ENCODE data around the gene RGL1. TPM values are rescaled to one million over a fixed set of nuclear protein-coding genes. Genes with fewer than 3 reads are reported as not detected.
A peak's percentile ranks its signal among the peaks of the same experiment; 100 is the strongest.

RGL1 gene
- total and polyA plus RNA-seq, 2 donors (not counting 1 experiment from before 2014, with no cell fraction given): 16.2 to 21.4 TPM

DNA sequence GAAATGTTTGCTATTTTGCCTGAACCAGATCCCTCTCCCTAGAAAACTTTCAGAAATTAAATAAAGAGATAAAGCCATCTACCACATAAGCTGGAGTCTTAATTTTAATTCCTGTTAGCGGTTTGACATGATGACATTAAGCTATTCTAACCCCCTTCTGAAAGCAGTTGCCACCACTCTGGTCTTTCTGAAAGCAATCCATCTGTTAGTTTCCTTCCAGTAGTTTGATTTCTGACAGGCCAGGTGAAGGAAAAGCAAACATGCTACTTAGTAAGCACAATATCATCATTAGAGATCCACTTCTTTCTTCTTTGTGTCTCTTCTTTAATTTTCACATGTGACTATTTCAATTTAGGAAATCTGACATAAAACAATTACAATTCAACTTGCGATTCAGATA lies 39.9 kb downstream of the RGL1 start:
- Histone ChIP-seq H3K27me3 (ENCODE audit: control insufficient read depth, insufficient read depth, low read length) (no peaks in the 10 kb centered on the region), H3K79me2 (ENCODE audit: control insufficient read depth, insufficient read depth, low read length) (no peaks in the 10 kb centered on the region), H3K4me3 (replicated peaks in 1 of 4; ENCODE audit: control extremely low read depth in 1 of 4, insufficient read depth in 1 of 4, low read depth in 3 of 4, low read length in 4 of 4) (no peak overlapping the region), H3K9ac (ENCODE audit: insufficient read depth, low read length) (no peak overlapping the region), H2AFZ (ENCODE audit: low read length) (no peak overlapping the region), H3K4me2 (ENCODE audit: extremely low read depth, insufficient read depth, low read length) (no peak overlapping the region), H3K9me3 (ENCODE audit: control insufficient read depth, insufficient read depth, low read depth, low read length) (no peaks in the 10 kb centered on the region), H3K4me1 (ENCODE audit: control insufficient read depth, extremely low read depth, insufficient read depth, low read length) (peaks cover 10% of the 10 kb centered on the region), H3K36me3 (ENCODE audit: control insufficient read depth, insufficient read depth, low read length) (no peaks in the 10 kb centered on the region), H4K20me1 (ENCODE audit: control insufficient read depth, extremely low read depth, insufficient read depth, low read length) (no peaks in the 10 kb centered on the region), H3K27ac (ENCODE audit: insufficient read depth, low read length) (no peak overlapping the region)
- no peak for DNase-seq (ENCODE audit: low read depth in 2 of 2)
- TF ChIP-seq, protein P1, sequence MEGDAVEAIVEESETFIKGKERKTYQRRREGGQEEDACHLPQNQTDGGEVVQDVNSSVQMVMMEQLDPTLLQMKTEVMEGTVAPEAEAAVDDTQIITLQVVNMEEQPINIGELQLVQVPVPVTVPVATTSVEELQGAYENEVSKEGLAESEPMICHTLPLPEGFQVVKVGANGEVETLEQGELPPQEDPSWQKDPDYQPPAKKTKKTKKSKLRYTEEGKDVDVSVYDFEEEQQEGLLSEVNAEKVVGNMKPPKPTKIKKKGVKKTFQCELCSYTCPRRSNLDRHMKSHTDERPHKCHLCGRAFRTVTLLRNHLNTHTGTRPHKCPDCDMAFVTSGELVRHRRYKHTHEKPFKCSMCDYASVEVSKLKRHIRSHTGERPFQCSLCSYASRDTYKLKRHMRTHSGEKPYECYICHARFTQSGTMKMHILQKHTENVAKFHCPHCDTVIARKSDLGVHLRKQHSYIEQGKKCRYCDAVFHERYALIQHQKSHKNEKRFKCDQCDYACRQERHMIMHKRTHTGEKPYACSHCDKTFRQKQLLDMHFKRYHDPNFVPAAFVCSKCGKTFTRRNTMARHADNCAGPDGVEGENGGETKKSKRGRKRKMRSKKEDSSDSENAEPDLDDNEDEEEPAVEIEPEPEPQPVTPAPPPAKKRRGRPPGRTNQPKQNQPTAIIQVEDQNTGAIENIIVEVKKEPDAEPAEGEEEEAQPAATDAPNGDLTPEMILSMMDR (conservative IDR thresholded peaks at IDR 0.05 in 1 of 2, IDR thresholded peaks at IDR 0.05 in 1 of 2; ENCODE audit: low read depth in 1 of 2, low read length in 2 of 2): no peak
- TF ChIP-seq EZH2 (IDR thresholded peaks at IDR 0.05; ENCODE audit: low read length, missing control alignments): no peak

DNA sequence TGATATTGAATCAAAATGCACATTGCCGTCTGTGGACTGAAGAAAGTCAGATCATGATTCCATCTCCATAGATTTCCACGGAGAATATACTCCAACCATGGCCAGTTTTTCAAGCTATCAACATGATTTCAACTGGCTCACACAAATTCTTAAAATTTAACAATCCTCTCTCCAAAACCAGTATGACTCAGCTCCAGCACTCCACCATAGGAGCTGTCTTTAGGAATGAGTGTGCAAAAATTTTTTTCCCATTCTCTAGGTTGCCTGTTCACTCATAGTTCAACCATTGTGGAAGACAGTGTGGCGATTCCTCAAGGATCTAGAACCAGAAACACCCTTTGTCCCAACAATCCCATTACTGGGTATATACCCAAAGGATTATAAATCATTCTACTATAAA lies 40.8 kb downstream of the RGL1 start:
- H3K9me3 ChIP-seq (ENCODE audit: control insufficient read depth, insufficient read depth, low read depth, low read length): no peaks in the 10 kb centered on the region
- H3K4me1 ChIP-seq (ENCODE audit: control insufficient read depth, extremely low read depth, insufficient read depth, low read length): peaks cover 10% of the 10 kb centered on the region
- no peaks in the 10 kb centered on the region for H3K27me3 ChIP-seq (ENCODE audit: control insufficient read depth, insufficient read depth, low read length)
- H3K79me2 ChIP-seq (ENCODE audit: control insufficient read depth, insufficient read depth, low read length): no peaks in the 10 kb centered on the region
- peak; percentile 38 to 41 for DNase-seq (ENCODE audit: low read depth in 2 of 2)
- peak overlapping the region; percentile 43 for H3K27ac ChIP-seq (ENCODE audit: insufficient read depth, low read length)
- no peaks in the 10 kb centered on the region for H3K36me3 ChIP-seq (ENCODE audit: control insufficient read depth, insufficient read depth, low read length)
- no peaks in the 10 kb centered on the region for H4K20me1 ChIP-seq (ENCODE audit: control insufficient read depth, extremely low read depth, insufficient read depth, low read length)
- TF ChIP-seq EZH2 (IDR thresholded peaks at IDR 0.05; ENCODE audit: low read length, missing control alignments): no peak
- TF ChIP-seq, protein P1 (conservative IDR thresholded peaks at IDR 0.05 in 1 of 2, IDR thresholded peaks at IDR 0.05 in 1 of 2; ENCODE audit: low read depth in 1 of 2, low read length in 2 of 2): no peak
- no peak overlapping the region for H3K4me3 ChIP-seq (replicated peaks in 1 of 4; ENCODE audit: control extremely low read depth in 1 of 4, insufficient read depth in 1 of 4, low read depth in 3 of 4, low read length in 4 of 4)
- H3K4me2 ChIP-seq (ENCODE audit: extremely low read depth, insufficient read depth, low read length): peak overlapping the region; percentile 48
- H3K9ac ChIP-seq (ENCODE audit: insufficient read depth, low read length): no peak overlapping the region
- no peak overlapping the region for H2AFZ ChIP-seq (ENCODE audit: low read length)

DNA sequence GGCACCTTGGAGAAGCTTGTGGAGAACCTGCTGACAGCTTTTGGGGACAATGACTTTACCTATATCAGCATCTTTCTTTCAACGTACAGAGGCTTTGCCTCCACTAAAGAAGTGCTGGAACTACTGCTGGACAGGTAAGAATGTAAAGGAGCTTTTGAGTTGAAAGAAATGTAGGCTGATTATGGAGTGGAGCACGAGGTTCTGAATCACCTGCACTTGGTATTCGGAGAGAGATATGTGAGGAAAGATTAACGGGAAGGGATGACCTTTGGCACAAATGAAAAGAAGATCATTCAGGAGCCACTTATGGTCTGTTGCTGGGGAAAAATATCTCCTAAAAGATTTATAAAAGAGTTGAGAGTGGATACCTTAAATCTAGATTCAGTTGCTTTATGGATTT lies 42.7 kb downstream of the RGL1 start:
- no peaks in the 10 kb centered on the region for H3K27me3 ChIP-seq (ENCODE audit: control insufficient read depth, insufficient read depth, low read length)
- peaks cover 2% of the 10 kb centered on the region for H3K4me1 ChIP-seq (ENCODE audit: control insufficient read depth, extremely low read depth, insufficient read depth, low read length)
- H3K4me2 ChIP-seq (ENCODE audit: extremely low read depth, insufficient read depth, low read length): no peak overlapping the region
- TF ChIP-seq EZH2 (IDR thresholded peaks at IDR 0.05; ENCODE audit: low read length, missing control alignments): no peak
- TF ChIP-seq, protein P1 (conservative IDR thresholded peaks at IDR 0.05 in 1 of 2, IDR thresholded peaks at IDR 0.05 in 1 of 2; ENCODE audit: low read depth in 1 of 2, low read length in 2 of 2): no peak
- no peaks in the 10 kb centered on the region for H3K79me2 ChIP-seq (ENCODE audit: control insufficient read depth, insufficient read depth, low read length)
- no peak overlapping the region for H2AFZ ChIP-seq (ENCODE audit: low read length)
- no peaks in the 10 kb centered on the region for H4K20me1 ChIP-seq (ENCODE audit: control insufficient read depth, extremely low read depth, insufficient read depth, low read length)
- no peaks in the 10 kb centered on the region for H3K36me3 ChIP-seq (ENCODE audit: control insufficient read depth, insufficient read depth, low read length)
- H3K4me3 ChIP-seq (replicated peaks in 1 of 4; ENCODE audit: control extremely low read depth in 1 of 4, insufficient read depth in 1 of 4, low read depth in 3 of 4, low read length in 4 of 4): no peak overlapping the region
- H3K27ac ChIP-seq (ENCODE audit: insufficient read depth, low read length): no peak overlapping the region
- no peak overlapping the region for H3K9ac ChIP-seq (ENCODE audit: insufficient read depth, low read length)
- no peaks in the 10 kb centered on the region for H3K9me3 ChIP-seq (ENCODE audit: control insufficient read depth, insufficient read depth, low read depth, low read length)
- DNase-seq (ENCODE audit: low read depth in 2 of 2): no peak
